AG04449 (cell line): ENCODE results near the gene NPTXR.

Source experiments
- CTCF ChIA-PET: fragments of 350-600 bp; formaldehyde crosslinking; extraction: SDS; loops from one replicate; lab custom pipeline; 2021; ENCODE audit warnings: antibody characterized with exemption; lab: Yijun Ruan, JAX
- POLR2A ChIA-PET: fragments of 400-600, 350-600 bp; formaldehyde crosslinking; extraction: SDS; loops from one replicate; lab custom pipeline; 2020; ENCODE audit warnings: antibody characterized with exemption, inconsistent platforms; lab: Yijun Ruan, JAX
- DNase-seq: peaks from one replicate; pipeline ENCODE4 v3.0.0-alpha.2; 2010; ENCODE audit warnings: low read depth, low spot score
- H3K4me3 ChIP-seq: 2 replicates; pipeline ENCODE4 v1.5.1; 2011; ENCODE audit warnings: low read depth, mild to moderate bottlenecking, control low read depth, low read length
- CTCF ChIP-seq: IDR thresholded peaks from one replicate; pipeline ENCODE4 v1.5.1; 2011; ENCODE audit warnings: mild to moderate bottlenecking, moderate library complexity, low read length, control low read depth, inconsistent platforms; ENCODE audit not compliant: insufficient read depth; ENCODE audit errors: missing control alignments

The NPTXR gene

GRCh38 chr22:38871360-38872171 lies 27.7 kb upstream of the NPTXR start:
- POLR2A ChIA-PET, result interaction anchor here (1.0 to 1.2 kb wide), 3 partner anchors 10 to 448 kb away, joined by 3 read pairs; partner anchors contain the start of gene RPL3
- no peak for DNase-seq
- CTCF ChIA-PET, result interaction anchor here (0.6 to 8.6 kb wide), 22 partner anchors 9 to 281 kb away, joined by 3 to 238 read pairs (median 13); partner anchors contain the start of genes APOBEC3B, APOBEC3C, CBX7 and NPTXR
- TF ChIP-seq CTCF, result no peak
- H3K4me3 ChIP-seq, result peak overlapping the region; percentile 75

- CTCF ChIA-PET, result interaction anchor here (0.6 to 8.6 kb wide), 39 partner anchors 10 to 281 kb away, joined by 3 to 238 read pairs (median 6); partner anchors contain the start of genes APOBEC3B, APOBEC3C, APOBEC3D and CBX7
- POLR2A ChIA-PET, result interaction anchor here (1.1 to 1.2 kb wide), 2 partner anchors 102 to 449 kb away, joined by 3 read pairs; partner anchors contain the start of gene RPL3
These were observed 27.0 kb upstream of the NPTXR start for GRCh38 chr22:38870791-38871359.

GRCh38 chr22:38870312-38870741 lies 26.5 kb upstream of the NPTXR start:
- POLR2A ChIA-PET, result no interaction called here

More at GRCh38 chr22:38870791-38871359, 27.0 kb upstream of the NPTXR start:
- H3K4me3 ChIP-seq, result peak overlapping the region; percentile 75
- no peak for DNase-seq
- no peak for TF ChIP-seq CTCF

GRCh38 chr22:38869663-38870062 lies 25.8 kb upstream of the NPTXR start:
- ChIA-PET POLR2A (no interaction called here), CTCF (interaction anchor here (0.6 to 8.6 kb wide), 59 partner anchors 11 to 1152 kb away, joined by 3 to 238 read pairs (median 5); partner anchors contain the start of genes APOBEC3B, APOBEC3C, APOBEC3D and NPTXR)
- no peak for DNase-seq
- no peak for TF ChIP-seq CTCF
- no peak overlapping the region for H3K4me3 ChIP-seq

More at GRCh38 chr22:38870312-38870741, 26.5 kb upstream of the NPTXR start:
- no peak for DNase-seq
- CTCF ChIA-PET, result interaction anchor here (0.6 to 8.6 kb wide), 57 partner anchors 10 to 1151 kb away, joined by 3 to 238 read pairs (median 5); partner anchors contain the start of genes APOBEC3B, APOBEC3C, APOBEC3D and NPTXR
- peak overlapping the region; percentile 75 for H3K4me3 ChIP-seq
- peak; percentile 95 for TF ChIP-seq CTCF

- TF ChIP-seq CTCF, result peak; percentile 92
- ChIA-PET POLR2A (no interaction called here), CTCF (interaction anchor here (0.7 to 8.6 kb wide), 42 partner anchors 12 to 1153 kb away, joined by 3 to 238 read pairs (median 6); partner anchors contain the start of genes APOBEC3B, APOBEC3C, APOBEC3D and NPTXR)
- H3K4me3 ChIP-seq, result no peak overlapping the region
- DNase-seq, result no peak
These were observed 25.1 kb upstream of the NPTXR start for GRCh38 chr22:38868886-38869381.
